Measurements from ENCODE around the gene SMAD7. TPM values are rescaled to one million over a fixed set of nuclear protein-coding genes. Genes with fewer than 3 reads are reported as not detected.
"Not testable (repeated sequence)": the region's sequence is repeated elsewhere in the genome, so short reads cannot be mapped to it uniquely, and the experiment has no call there.

Gene SMAD7
- total RNA-seq, 2 donors from 2014 or later, result 13.4 to 14.6 TPM

DNA sequence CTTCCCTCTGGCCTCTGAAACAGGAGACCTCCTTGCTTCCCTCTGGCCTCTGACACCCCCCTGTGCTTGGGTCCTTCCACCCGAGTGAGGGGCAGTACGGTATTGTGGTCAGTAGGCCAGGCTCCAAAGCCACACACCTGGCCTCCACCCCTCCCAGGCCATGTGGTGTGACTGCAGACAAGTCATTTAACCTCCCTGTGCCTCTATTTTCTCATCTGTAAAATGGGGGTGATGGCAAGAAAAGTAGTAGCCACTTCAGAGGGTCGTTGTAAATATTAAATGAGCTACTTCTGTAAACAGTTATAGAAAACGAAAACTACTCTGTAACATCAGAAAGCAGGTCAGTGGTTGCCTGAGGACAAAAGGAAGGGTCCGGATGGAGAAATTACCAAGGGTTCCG lies 74.2 kb downstream of the SMAD7 start:
- Mint-ChIP-seq H3K27ac (no peak overlapping the region), H3K36me3 (no peaks in the 10 kb centered on the region), H3K9me3 (peaks cover 0 to 4% of the 10 kb centered on the region in 2 donors)
- no peak for DNase-seq (ENCODE audit: low spot score in 2 of 2)
- ATAC-seq, result no peak

DNA sequence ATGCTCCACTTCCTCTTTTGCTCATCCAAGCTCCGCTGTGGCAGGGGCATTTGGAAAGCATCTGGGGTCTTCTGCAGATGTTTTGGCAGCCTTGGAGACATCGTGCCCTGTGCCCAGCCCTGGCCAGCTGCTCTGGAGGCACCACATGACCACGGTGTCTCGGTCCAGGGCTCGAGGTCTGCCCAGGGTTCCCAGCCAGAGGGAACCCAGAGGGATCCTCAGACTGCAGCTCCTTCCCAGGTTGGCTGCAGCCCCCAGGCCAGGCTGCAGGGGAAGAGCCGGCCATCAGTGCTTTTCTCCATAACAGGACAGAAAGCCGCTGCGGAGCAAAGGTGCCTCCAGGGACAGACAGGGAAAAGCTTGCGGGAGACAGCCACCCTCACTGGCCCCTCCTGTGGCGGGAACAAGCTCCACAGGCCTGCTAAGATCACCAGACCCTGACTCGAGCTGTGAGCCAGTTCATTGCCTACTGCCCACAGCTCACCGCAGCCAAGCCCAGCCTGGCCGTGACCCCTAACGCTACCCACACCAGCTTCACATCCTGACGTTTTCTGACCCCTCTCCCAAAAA lies 74.7 kb downstream of the SMAD7 start:
- no peaks in the 10 kb centered on the region for H3K36me3 Mint-ChIP-seq
- no peak for ATAC-seq

DNA sequence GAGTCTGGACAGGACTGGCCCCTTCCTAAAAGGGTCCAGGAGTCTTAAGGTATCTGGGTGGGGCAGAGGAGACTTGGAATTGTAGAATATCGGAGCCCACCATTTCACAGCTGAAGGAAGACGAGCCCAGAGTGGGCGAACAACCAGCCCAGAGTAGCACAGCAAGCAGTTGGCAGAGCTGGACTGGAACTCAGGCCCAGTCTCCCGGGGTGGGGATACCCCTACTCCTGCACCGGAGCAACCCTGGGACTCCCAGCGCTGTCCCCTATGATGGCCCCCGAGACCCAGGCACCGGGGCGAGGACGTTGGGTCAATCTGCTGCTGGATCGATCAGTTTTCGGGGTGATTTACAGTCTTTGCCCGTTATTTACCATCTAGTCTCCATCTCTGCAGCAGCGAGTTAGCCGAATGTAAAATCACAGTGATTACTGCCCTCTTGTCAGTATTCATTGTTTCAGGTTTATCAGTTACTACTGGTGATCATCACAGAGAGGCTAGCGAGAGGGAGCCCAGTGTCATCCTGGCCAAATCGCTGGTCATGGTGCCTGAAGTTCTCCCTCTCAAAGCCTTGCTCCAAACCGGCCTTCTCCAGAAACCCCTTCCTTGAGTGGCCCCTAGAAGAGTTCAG lies 75.3 kb downstream of the SMAD7 start:
- H3K9me3 Mint-ChIP-seq, result peaks cover 0 to 4% of the 10 kb centered on the region in 2 donors
- ATAC-seq (no peak), DNase-seq (ENCODE audit: low spot score in 2 of 2) (no peak)
- no peaks in the 10 kb centered on the region for H3K36me3 Mint-ChIP-seq
- peak overlapping the region in 1 of 2 donors; percentile 65 for H3K27ac Mint-ChIP-seq

More for the DNA sequence above, 74.7 kb downstream of the SMAD7 start:
- Mint-ChIP-seq H3K9me3 (peaks cover 0 to 4% of the 10 kb centered on the region in 2 donors), H3K27ac (no peak overlapping the region)
- no peak for DNase-seq (ENCODE audit: low spot score in 2 of 2)

GRCh38 chr18:48874701-48875162 lies 76.0 kb downstream of the SMAD7 start:
- no peaks in the 10 kb centered on the region for H3K36me3 Mint-ChIP-seq
- ATAC-seq (no peak), DNase-seq (ENCODE audit: low spot score in 2 of 2) (no peak)
- H3K27ac Mint-ChIP-seq, result no peak overlapping the region
- no peaks in the 10 kb centered on the region for H3K9me3 Mint-ChIP-seq

DNA sequence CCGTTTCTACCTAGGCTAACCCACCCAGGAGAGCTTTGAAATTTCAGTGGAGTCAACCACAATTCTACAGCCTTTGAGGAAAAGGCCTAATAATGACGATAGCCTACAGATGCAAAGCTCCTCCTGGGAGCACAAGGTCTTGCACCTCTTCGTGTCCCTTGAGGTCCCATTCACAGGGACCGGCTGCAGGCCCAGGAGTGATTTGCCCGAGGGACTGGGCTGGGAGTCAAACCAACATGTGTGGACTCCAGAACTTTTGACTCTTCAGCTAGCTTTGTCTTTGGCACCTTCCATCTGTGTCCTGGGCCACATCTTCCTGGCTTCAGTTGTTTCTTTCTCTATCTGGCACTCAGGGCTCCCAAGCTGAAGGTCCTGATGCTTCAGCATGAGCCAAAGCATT lies 76.5 kb downstream of the SMAD7 start:
- Mint-ChIP-seq H3K27ac (no peak overlapping the region), H3K36me3 (no peaks in the 10 kb centered on the region), H3K9me3 (no peaks in the 10 kb centered on the region)
- ATAC-seq (no peak), DNase-seq (ENCODE audit: low spot score in 2 of 2) (no peak)

DNA sequence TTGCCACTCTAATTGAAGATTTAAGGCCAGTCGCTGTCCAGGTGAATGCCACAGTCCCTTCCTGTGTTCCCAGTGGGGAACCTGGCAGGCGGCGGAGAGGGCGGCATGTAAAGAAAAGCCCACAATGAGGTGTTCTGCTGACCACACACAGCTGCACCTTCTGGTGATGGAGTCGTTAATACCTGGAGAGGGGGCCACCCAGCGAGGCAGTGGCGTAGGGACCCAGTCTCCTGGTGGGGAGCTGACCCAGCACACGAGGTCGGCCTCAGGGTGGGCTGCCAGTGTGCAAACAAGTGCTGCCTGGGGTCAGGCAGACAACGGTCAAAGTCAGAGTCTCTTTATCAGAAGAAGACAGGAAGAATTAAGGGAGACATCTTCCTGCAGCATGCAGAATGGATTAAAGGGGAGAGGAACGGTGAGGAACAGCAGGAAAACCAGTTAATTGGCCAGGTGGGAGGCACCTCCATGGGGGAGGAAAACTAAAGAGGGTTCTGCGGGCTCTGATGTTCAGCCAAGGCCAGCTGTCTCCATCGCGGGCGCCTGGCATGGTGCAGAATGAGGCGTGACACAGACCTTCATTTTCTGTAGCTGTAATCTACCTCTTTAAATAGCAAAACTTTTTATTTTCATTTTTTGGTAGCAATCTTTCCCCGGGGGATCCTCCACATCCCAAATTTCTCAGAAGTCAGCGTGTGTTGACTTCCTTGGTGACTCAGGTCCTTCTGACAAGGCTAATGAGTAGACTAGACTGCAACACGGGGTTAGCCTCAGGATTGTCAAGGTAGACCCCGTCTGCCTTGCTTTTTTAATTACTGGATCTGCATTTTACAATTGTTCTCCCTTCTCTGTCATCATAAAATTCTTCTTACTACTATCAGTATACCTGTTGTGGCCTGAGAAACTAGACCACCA lies 78.3 kb downstream of the SMAD7 start:
- Mint-ChIP-seq H3K9me3 (no peaks in the 10 kb centered on the region), H3K27ac (no peak overlapping the region)
- ATAC-seq, result no peak

DNA sequence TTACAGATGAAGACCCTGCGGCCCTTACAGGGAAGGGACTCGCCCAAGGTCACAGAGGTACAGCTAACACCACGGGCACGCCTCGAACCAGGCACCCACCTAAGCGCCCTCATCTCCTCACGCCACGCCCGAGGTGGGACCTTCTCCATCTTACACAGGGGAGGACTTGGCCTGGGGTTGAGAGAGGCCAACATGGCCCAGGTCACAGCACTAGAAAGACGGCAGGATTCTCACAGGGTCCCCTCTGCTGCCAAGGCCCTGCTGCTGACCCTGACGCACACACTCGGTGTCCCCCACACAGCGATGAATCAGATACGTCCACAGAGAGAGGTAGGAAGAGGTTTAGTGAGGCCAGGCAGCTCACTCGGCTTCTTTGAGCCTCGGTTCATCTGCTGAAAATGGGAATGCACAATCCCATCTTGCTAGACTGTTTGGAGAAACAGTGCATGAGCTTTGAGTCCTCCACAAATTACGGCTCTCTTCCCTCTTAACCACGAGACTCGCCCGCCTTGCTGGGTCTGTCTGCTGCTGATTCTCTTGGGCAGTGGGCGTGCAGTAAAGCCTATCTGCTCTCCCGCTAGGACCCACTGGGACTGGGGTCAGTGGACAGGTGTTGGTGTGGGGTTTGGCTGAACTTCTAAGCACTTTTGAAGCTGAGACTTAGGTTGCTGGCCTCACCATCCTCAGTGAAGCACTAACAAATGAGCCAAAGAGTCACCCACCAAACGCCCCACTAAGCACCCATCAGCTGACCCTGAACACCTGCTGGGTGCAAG lies 79.2 kb downstream of the SMAD7 start:
- no peaks in the 10 kb centered on the region for H3K9me3 Mint-ChIP-seq
- H3K27ac Mint-ChIP-seq, result no peak overlapping the region
- no peaks in the 10 kb centered on the region for H3K36me3 Mint-ChIP-seq
- DNase-seq (ENCODE audit: low spot score in 2 of 2), result no peak
- ATAC-seq, result no peak

More for the DNA sequence above, 78.3 kb downstream of the SMAD7 start:
- no peaks in the 10 kb centered on the region for H3K36me3 Mint-ChIP-seq
- DNase-seq (ENCODE audit: low spot score in 2 of 2), result no peak

DNA sequence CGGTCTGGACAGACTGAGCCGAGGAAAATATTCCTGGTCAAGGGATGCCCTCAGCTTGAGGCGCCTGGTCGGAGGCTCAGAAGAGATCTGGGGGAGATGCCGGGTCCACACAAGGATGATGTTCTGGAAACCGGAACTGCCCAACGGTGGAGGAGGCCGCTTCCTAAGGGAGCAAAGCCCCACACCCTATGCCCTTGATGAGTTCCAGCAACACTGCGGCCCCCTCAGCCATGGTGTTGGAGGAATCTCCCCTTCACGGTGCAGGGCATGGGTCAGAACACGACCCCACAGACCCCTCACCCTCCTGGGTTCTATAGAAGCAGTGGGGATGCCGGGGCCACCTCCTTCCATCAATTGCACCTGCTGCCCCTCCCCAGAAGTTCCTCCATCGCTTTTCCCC lies 79.8 kb downstream of the SMAD7 start:
- not testable (repeated sequence) for H3K27ac Mint-ChIP-seq; H3K36me3 Mint-ChIP-seq; ATAC-seq; DNase-seq (ENCODE audit: low spot score in 2 of 2); H3K9me3 Mint-ChIP-seq

All from activated naive CD4-positive, alpha-beta T cell treated with anti-CD3 and anti-CD28 coated beads, Interleukin-2, amount 50 U/mL, for 72 hours (primary cell).